Activated CD8-positive, alpha-beta T cell treated with anti-CD3 and anti-CD28 coated beads for 36 hours (primary cell): ENCODE results near the gene LDB2. TPM values are rescaled to one million over a fixed set of nuclear protein-coding genes. Genes with fewer than 3 reads are reported as not detected.

ENCODE experiments used
- ATAC-seq: fragments of 200-7000 bp; cut with Tn5 transposase; one replicate; pipeline ENCODE4 v1.10.0; 2021; ENCODE audit warnings: mild to moderate bottlenecking, moderate library complexity
- CTCF ChIA-PET: fragments of 350-600 bp; sonication (Branson Sonifier 250); formaldehyde crosslinking; loops from one replicate; lab custom pipeline; 2021; ENCODE audit warnings: antibody characterized with exemption; lab: Charles Lee
- POLR2A ChIA-PET: fragments of 350-600 bp; sonication (Branson Sonifier 250); formaldehyde crosslinking; loops from one replicate; lab custom pipeline; 2021; ENCODE audit warnings: antibody characterized with exemption; lab: Charles Lee
- DNase-seq: peaks from one replicate; pipeline ENCODE4 v3.0.0-alpha.2; 2020
- H3K27ac Mint-ChIP-seq: one replicate; pipeline ENCODE4 v1.8.0; 2021; ENCODE audit warnings: mild to moderate bottlenecking, mixed read lengths
- H3K27me3 Mint-ChIP-seq: one replicate; pipeline ENCODE4 v1.8.0; 2021; ENCODE audit warnings: mixed read lengths
- H3K36me3 Mint-ChIP-seq: one replicate; pipeline ENCODE4 v1.8.0; 2021; ENCODE audit warnings: low read depth, mixed read lengths
- H3K4me1 Mint-ChIP-seq: one replicate; pipeline ENCODE4 v1.8.0; 2021; ENCODE audit warnings: low read depth, mixed read lengths
- H3K4me3 Mint-ChIP-seq: one replicate; pipeline ENCODE4 v1.8.0; 2021; ENCODE audit warnings: mild to moderate bottlenecking, moderate library complexity, mixed read lengths
- H3K9me3 Mint-ChIP-seq: one replicate; pipeline ENCODE4 v1.8.0; 2021; ENCODE audit warnings: mixed read lengths
- intact Hi-C: fragments of 100-400 bp; cut with micrococcal nuclease; formaldehyde crosslinking; loops from one replicate; pipeline ENCODE4 v1.10.0; 2022
- total RNA-seq, 2 experiments: library from RNA; stranded (reverse); gene quantifications; one replicate each; pipeline ENCODE4 v1.2.3, GENCODE V29; 2021
- TF ChIP-seq, protein P1 (sequence below): fragments of 200-600 bp; IDR thresholded peaks from one replicate; pipeline ENCODE4 v1.8.0; 2022; ENCODE audit warnings: antibody characterized with exemption, mild to moderate bottlenecking

The LDB2 gene
- total RNA-seq, 2 experiments from 2014 or later, result not detected

DNA sequence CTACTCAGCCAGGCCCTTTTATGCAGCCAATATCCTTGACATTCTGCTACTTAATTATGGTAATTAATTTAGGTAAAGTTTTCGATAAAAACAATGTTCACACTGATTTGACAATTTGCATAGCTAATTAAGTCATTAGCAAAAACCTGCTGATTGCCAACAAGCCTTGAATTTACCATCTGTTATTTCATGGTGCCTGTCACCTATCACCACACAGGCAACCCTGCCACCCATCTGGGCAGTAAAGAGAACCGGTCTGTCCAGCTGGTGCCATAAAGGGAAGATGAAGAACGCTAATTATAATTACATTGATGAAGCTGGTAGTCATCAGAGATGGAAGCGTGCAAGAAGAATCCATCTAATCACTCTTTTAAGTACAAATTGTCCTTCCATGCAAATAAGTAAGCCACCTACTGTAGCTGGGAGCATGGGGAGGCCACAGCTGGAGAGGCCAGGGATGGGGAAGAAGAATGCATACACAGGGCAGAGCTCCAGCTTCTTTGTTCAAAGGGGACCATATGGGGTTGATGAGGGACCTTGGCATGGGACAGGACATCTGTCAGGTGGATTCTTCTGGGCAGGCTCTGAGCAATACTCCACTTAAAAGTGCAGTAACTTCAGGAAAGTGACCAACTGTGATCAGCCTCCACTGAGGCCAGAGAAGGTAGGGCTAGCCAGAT lies 394.9 kb downstream of the LDB2 start:
- Mint-ChIP-seq H3K27ac (no peak overlapping the region), H3K4me1 (no peaks in the 10 kb centered on the region), H3K27me3 (no peaks in the 10 kb centered on the region), H3K4me3 (no peak overlapping the region), H3K36me3 (no peaks in the 10 kb centered on the region), H3K9me3 (peaks cover 4% of the 10 kb centered on the region)
- CTCF ChIA-PET, result no interaction called here
- TF ChIP-seq, protein P1, sequence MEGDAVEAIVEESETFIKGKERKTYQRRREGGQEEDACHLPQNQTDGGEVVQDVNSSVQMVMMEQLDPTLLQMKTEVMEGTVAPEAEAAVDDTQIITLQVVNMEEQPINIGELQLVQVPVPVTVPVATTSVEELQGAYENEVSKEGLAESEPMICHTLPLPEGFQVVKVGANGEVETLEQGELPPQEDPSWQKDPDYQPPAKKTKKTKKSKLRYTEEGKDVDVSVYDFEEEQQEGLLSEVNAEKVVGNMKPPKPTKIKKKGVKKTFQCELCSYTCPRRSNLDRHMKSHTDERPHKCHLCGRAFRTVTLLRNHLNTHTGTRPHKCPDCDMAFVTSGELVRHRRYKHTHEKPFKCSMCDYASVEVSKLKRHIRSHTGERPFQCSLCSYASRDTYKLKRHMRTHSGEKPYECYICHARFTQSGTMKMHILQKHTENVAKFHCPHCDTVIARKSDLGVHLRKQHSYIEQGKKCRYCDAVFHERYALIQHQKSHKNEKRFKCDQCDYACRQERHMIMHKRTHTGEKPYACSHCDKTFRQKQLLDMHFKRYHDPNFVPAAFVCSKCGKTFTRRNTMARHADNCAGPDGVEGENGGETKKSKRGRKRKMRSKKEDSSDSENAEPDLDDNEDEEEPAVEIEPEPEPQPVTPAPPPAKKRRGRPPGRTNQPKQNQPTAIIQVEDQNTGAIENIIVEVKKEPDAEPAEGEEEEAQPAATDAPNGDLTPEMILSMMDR, result no peak
- POLR2A ChIA-PET, result interaction anchor here (0.6 kb wide), 1 partner anchor 9 kb away, joined by 3 read pairs; no protein-coding TSS in a partner anchor
- ATAC-seq (no peak), DNase-seq (no peak)
- intact Hi-C loops, result no loop called here

GRCh38 chr4:16498978-16499377 lies 399.5 kb downstream of the LDB2 start:
- Mint-ChIP-seq H3K27me3 (no peaks in the 10 kb centered on the region), H3K4me1 (no peaks in the 10 kb centered on the region), H3K9me3 (peaks cover 2% of the 10 kb centered on the region), H3K27ac (no peak overlapping the region), H3K36me3 (no peaks in the 10 kb centered on the region), H3K4me3 (no peak overlapping the region)
- TF ChIP-seq, protein P1, result no peak
- DNase-seq (no peak), ATAC-seq (no peak)
- CTCF ChIA-PET, result no interaction called here
- intact Hi-C loops, result no loop called here
- POLR2A ChIA-PET, result no interaction called here

DNA sequence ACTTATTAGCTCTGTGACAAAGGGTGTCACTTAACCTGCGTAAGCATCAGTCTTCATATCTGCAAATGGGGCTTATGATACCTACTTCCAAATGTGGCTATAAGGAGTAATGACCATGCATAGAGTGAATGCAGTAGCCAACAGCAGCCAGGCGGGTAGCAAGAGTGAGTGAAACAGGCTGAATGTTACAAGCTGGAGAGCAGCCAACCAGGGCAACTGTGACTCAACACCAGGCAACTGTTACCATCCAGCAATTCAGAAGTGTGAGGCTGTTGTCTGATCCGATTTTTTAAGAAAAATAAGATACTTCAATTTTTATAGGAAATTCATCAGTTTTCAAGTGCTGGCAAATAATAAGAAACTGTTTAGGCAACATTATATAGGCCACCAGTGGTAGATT lies 401.9 kb downstream of the LDB2 start:
- H3K27me3 Mint-ChIP-seq, result no peaks in the 10 kb centered on the region
- TF ChIP-seq, protein P1, result no peak
- ATAC-seq (no peak), DNase-seq (no peak)
- no peak overlapping the region for H3K27ac Mint-ChIP-seq
- H3K4me1 Mint-ChIP-seq, result no peaks in the 10 kb centered on the region
- H3K36me3 Mint-ChIP-seq, result no peaks in the 10 kb centered on the region
- ChIA-PET POLR2A (no interaction called here), CTCF (no interaction called here)
- H3K9me3 Mint-ChIP-seq, result peaks cover 2% of the 10 kb centered on the region
- intact Hi-C loops, result no loop called here
- no peak overlapping the region for H3K4me3 Mint-ChIP-seq

DNA sequence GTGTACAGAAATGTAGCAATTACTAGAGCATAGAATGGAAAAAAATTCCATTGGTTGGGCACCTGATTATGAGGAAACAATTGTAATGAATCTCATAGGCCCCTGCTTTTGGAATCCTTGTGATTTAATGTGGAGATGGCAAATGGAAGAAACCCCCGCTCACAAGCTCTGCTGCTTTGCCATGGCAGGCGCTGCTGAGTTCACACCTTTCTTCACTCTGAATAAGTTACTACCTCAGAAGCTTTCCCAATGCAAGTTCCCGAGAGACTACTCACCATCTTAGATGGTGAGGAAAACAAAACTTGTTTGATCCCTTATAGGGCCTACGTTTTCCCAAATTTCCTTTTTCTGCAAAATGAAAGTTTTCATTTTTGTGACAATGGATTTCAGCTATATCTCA lies 405.6 kb downstream of the LDB2 start:
- ChIA-PET CTCF (no interaction called here), POLR2A (no interaction called here)
- no peaks in the 10 kb centered on the region for H3K27me3 Mint-ChIP-seq
- H3K36me3 Mint-ChIP-seq, result no peaks in the 10 kb centered on the region
- no peak overlapping the region for H3K27ac Mint-ChIP-seq
- ATAC-seq (no peak), DNase-seq (no peak)
- intact Hi-C loops, result no loop called here
- peaks cover under 1% of the 10 kb centered on the region for H3K9me3 Mint-ChIP-seq
- H3K4me1 Mint-ChIP-seq, result no peaks in the 10 kb centered on the region
- H3K4me3 Mint-ChIP-seq, result no peak overlapping the region
- TF ChIP-seq, protein P1, result no peak

GRCh38 chr4:16489226-16489625 lies 409.2 kb downstream of the LDB2 start:
- POLR2A ChIA-PET, result no interaction called here
- Mint-ChIP-seq H3K4me1 (no peaks in the 10 kb centered on the region), H3K36me3 (no peaks in the 10 kb centered on the region), H3K27ac (no peak overlapping the region), H3K9me3 (peaks cover 1% of the 10 kb centered on the region), H3K27me3 (no peaks in the 10 kb centered on the region), H3K4me3 (no peak overlapping the region)
- intact Hi-C loops, result no loop called here
- ATAC-seq (no peak), DNase-seq (no peak)
- TF ChIP-seq, protein P1, result no peak
- CTCF ChIA-PET, result no interaction called here
